HG02981 (cell line): ENCODE data around the gene LECT2.

ENCODE experiments used
- ATAC-seq: cut with Tn5 transposase; IDR thresholded peaks from one replicate; pipeline ENCODE4 v1.9.1; 2021; ENCODE audit warnings: mild to moderate bottlenecking, moderate library complexity; ENCODE audit not compliant: unreplicated experiment

LECT2 gene

GRCh38 chr5:135954899-135955298 is at the start of gene LECT2:
Gene LECT2 (minus strand): TSS chr5:135954983. CDS start chr5:135954833, 150 bp downstream.
- no peak for ATAC-seq

- ATAC-seq, result no peak
Measured at GRCh38 chr5:136004436-136004835, 49.7 kb upstream of the LECT2 start.

- no peak for ATAC-seq
Measured at GRCh38 chr5:136001466-136001981, 46.7 kb upstream of the LECT2 start.

- no peak for ATAC-seq
Measured at GRCh38 chr5:136000932-136001331, 46.1 kb upstream of the LECT2 start.

GRCh38 chr5:136000147-136000546 is 45.4 kb upstream of the LECT2 start:
- no peak for ATAC-seq

- ATAC-seq, result no peak
Measured at GRCh38 chr5:135999406-136000139, 44.8 kb upstream of the LECT2 start.

GRCh38 chr5:135998889-135999288 is 44.1 kb upstream of the LECT2 start:
- ATAC-seq, result no peak

GRCh38 chr5:135997673-135998335 is 43.0 kb upstream of the LECT2 start:
- no peak for ATAC-seq

GRCh38 chr5:135996611-135997010 is 41.8 kb upstream of the LECT2 start:
- no peak for ATAC-seq

GRCh38 chr5:135995976-135996375 is 41.2 kb upstream of the LECT2 start:
- ATAC-seq, result no peak

- ATAC-seq, result no peak
Measured at GRCh38 chr5:135993880-135994636, 39.3 kb upstream of the LECT2 start.

- ATAC-seq, result no peak
Measured at GRCh38 chr5:135993335-135993879, 38.6 kb upstream of the LECT2 start.

- ATAC-seq, result no peak
Measured at GRCh38 chr5:135991429-135991828, 36.6 kb upstream of the LECT2 start.

- ATAC-seq, result no peak
Measured at GRCh38 chr5:135990528-135991255, 35.9 kb upstream of the LECT2 start.

GRCh38 chr5:135989686-135990085 is 34.9 kb upstream of the LECT2 start:
- no peak for ATAC-seq

- no peak for ATAC-seq
Measured at GRCh38 chr5:135988546-135988945, 33.8 kb upstream of the LECT2 start.

- ATAC-seq, result no peak
Measured at GRCh38 chr5:135986891-135987401, 32.2 kb upstream of the LECT2 start.

GRCh38 chr5:135986401-135986800 is 31.6 kb upstream of the LECT2 start:
- ATAC-seq, result no peak

GRCh38 chr5:135985951-135986350 is 31.2 kb upstream of the LECT2 start:
- ATAC-seq, result no peak

GRCh38 chr5:135980620-135981019 is 25.8 kb upstream of the LECT2 start:
- ATAC-seq, result no peak
